ENCODE data around the gene CDC14B.
"Not testable (repeated sequence)": the region's sequence is repeated elsewhere in the genome, so short reads cannot be mapped to it uniquely, and the experiment has no call there.

The CDC14B gene

GRCh38 chr9:96619491-96620180 is at the start of gene CDC14B:
CDC14B (minus strand) TSS chr9:96619843; CDS start chr9:96619378, 465 bp downstream.
- peak; percentile 75 for DNase-seq

- DNase-seq, result no peak
Measured at GRCh38 chr9:96668868-96669534, 49.4 kb upstream of the CDC14B start.

GRCh38 chr9:96667363-96667728 is 47.7 kb upstream of the CDC14B start:
- no peak for DNase-seq

- peak; percentile 28 for DNase-seq
Measured at GRCh38 chr9:96666653-96667362, 47.2 kb upstream of the CDC14B start.

- no peak for DNase-seq
Measured at GRCh38 chr9:96665789-96666188, 46.1 kb upstream of the CDC14B start.

GRCh38 chr9:96663506-96664120 is 44.0 kb upstream of the CDC14B start:
- no peak for DNase-seq

GRCh38 chr9:96661711-96662110 is 42.1 kb upstream of the CDC14B start:
- DNase-seq, result no peak

- DNase-seq, result no peak
Measured at GRCh38 chr9:96660692-96661248, 41.1 kb upstream of the CDC14B start.

GRCh38 chr9:96655198-96655851 is 35.7 kb upstream of the CDC14B start, which contains the start of gene PRXL2C:
PRXL2C (minus strand) TSS chr9:96655317; CDS start chr9:96655281, 36 bp downstream.
- no peak for DNase-seq

GRCh38 chr9:96654450-96655197 is 35.0 kb upstream of the CDC14B start:
- peak; percentile 41 for DNase-seq

- DNase-seq, result no peak
Measured at GRCh38 chr9:96651626-96652025, 32.0 kb upstream of the CDC14B start.

- no peak for DNase-seq
Measured at GRCh38 chr9:96649620-96650324, 30.1 kb upstream of the CDC14B start.

- no peak for DNase-seq
Measured at GRCh38 chr9:96646081-96646991, 26.7 kb upstream of the CDC14B start.

GRCh38 chr9:96644137-96644536 is 24.5 kb upstream of the CDC14B start:
- DNase-seq, result no peak

GRCh38 chr9:96641514-96641913 is 21.9 kb upstream of the CDC14B start:
- DNase-seq, result no peak

- no peak for DNase-seq
Measured at GRCh38 chr9:96638606-96639364, 19.1 kb upstream of the CDC14B start.

GRCh38 chr9:96636368-96636767 is 16.7 kb upstream of the CDC14B start:
- no peak for DNase-seq

GRCh38 chr9:96633579-96633978 is 13.9 kb upstream of the CDC14B start:
- not testable (repeated sequence) for DNase-seq

GRCh38 chr9:96626912-96627311 is 7.3 kb upstream of the CDC14B start:
- no peak for DNase-seq
